ENCODE data around the gene MYOC. TPM values are rescaled to one million over a fixed set of nuclear protein-coding genes. Genes with fewer than 3 reads are reported as not detected.
"Not testable (repeated sequence)": the region's sequence is repeated elsewhere in the genome, so short reads cannot be mapped to it uniquely, and the experiment has no call there.

The MYOC gene
- total RNA-seq, 3 donors from 2014 or later (not counting 1 experiment from before 2014, with no cell fraction given) = not detected

GRCh38 chr1:171610385-171610784 is 42.1 kb downstream of the MYOC start:
- H3K27ac Mint-ChIP-seq = no peak overlapping the region
- H3K36me3 ChIP-seq (ENCODE audit: control insufficient read depth, insufficient read depth, low read length) = no peaks in the 10 kb centered on the region
- H3K9me3 ChIP-seq (ENCODE audit: control insufficient read depth, insufficient read depth, low read length) = no peaks in the 10 kb centered on the region
- no peaks in the 10 kb centered on the region for H3K27me3 ChIP-seq (ENCODE audit: control insufficient read depth, insufficient read depth, low read length)
- no peaks in the 10 kb centered on the region for H3K27me3 Mint-ChIP-seq (ENCODE audit: low read depth in 2 of 2)
- TF ChIP-seq, protein P1, sequence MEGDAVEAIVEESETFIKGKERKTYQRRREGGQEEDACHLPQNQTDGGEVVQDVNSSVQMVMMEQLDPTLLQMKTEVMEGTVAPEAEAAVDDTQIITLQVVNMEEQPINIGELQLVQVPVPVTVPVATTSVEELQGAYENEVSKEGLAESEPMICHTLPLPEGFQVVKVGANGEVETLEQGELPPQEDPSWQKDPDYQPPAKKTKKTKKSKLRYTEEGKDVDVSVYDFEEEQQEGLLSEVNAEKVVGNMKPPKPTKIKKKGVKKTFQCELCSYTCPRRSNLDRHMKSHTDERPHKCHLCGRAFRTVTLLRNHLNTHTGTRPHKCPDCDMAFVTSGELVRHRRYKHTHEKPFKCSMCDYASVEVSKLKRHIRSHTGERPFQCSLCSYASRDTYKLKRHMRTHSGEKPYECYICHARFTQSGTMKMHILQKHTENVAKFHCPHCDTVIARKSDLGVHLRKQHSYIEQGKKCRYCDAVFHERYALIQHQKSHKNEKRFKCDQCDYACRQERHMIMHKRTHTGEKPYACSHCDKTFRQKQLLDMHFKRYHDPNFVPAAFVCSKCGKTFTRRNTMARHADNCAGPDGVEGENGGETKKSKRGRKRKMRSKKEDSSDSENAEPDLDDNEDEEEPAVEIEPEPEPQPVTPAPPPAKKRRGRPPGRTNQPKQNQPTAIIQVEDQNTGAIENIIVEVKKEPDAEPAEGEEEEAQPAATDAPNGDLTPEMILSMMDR (IDR thresholded peaks at IDR 0.05) = no peak
- WGBS (ENCODE audit: insufficient coverage) = 80% methylated on average over 2 of the region's 2 CpGs
- DNase-seq (no peak), ATAC-seq (no peak)
- H3K9me3 Mint-ChIP-seq = no peaks in the 10 kb centered on the region
- no peaks in the 10 kb centered on the region for H3K4me1 ChIP-seq (ENCODE audit: control insufficient read depth, insufficient read depth, low read length)
- H3K4me3 ChIP-seq (ENCODE audit: low read length) = no peak overlapping the region
- H3K4me3 Mint-ChIP-seq = no peak overlapping the region
- H3K4me1 Mint-ChIP-seq = no peaks in the 10 kb centered on the region
- intact Hi-C loops (cut with micrococcal nuclease) = no loop called here
- H3K27ac ChIP-seq (ENCODE audit: low read length) = no peak overlapping the region
- no peaks in the 10 kb centered on the region for H3K36me3 Mint-ChIP-seq

DNA sequence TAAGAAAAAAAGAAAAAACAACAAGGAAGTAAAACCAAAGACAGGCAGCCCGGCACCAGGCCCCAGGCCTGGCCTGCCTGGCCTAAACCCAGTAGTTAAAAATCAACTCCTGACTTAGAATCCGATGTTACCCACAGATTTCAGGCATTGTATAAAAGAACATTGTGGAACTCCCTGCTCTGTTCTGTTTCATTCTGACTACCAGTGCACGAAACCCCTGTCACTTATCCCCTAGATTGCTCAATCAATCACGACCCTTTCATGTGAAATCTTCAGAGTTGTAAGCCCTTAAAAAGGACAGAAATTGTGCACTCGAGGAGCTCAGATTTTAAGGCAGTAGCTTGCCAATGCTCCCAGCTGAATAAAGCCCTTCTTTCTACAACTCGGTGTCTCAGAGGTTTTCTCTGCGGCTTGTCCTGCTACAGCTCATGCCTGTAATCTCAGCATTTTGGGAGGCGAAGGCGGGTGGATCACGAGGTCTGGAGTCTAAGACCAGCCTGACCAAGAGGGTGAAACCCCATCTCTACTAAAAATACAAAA is 46.0 kb downstream of the MYOC start:
- no peak for ATAC-seq
- Mint-ChIP-seq H3K27ac (no peak overlapping the region), H3K9me3 (no peaks in the 10 kb centered on the region), H3K27me3 (ENCODE audit: low read depth in 2 of 2) (no peaks in the 10 kb centered on the region), H3K4me3 (no peak overlapping the region), H3K4me1 (peaks cover 0 to under 1% of the 10 kb centered on the region in 2 donors), H3K36me3 (no peaks in the 10 kb centered on the region)
- intact Hi-C loops (cut with micrococcal nuclease) = no loop called here
- 86% methylated on average over 7 of the region's 10 CpGs for WGBS (ENCODE audit: insufficient coverage)
- Histone ChIP-seq H3K27me3 (ENCODE audit: control insufficient read depth, insufficient read depth, low read length) (no peaks in the 10 kb centered on the region), H3K9me3 (ENCODE audit: control insufficient read depth, insufficient read depth, low read length) (no peaks in the 10 kb centered on the region), H3K4me3 (ENCODE audit: low read length) (no peak overlapping the region), H3K4me1 (ENCODE audit: control insufficient read depth, insufficient read depth, low read length) (no peaks in the 10 kb centered on the region), H3K36me3 (ENCODE audit: control insufficient read depth, insufficient read depth, low read length) (no peaks in the 10 kb centered on the region), H3K27ac (ENCODE audit: low read length) (no peak overlapping the region)
- no peak for DNase-seq
- TF ChIP-seq, protein P1 (IDR thresholded peaks at IDR 0.05) = no peak

GRCh38 chr1:171603042-171603441 is 49.4 kb downstream of the MYOC start:
- 96% methylated on average over 5 of the region's 6 CpGs for WGBS (ENCODE audit: insufficient coverage)
- H3K27ac Mint-ChIP-seq; H3K27ac ChIP-seq (ENCODE audit: low read length); H3K27me3 ChIP-seq (ENCODE audit: control insufficient read depth, insufficient read depth, low read length); H3K9me3 ChIP-seq (ENCODE audit: control insufficient read depth, insufficient read depth, low read length); H3K4me3 Mint-ChIP-seq; H3K36me3 ChIP-seq (ENCODE audit: control insufficient read depth, insufficient read depth, low read length); H3K27me3 Mint-ChIP-seq (ENCODE audit: low read depth in 2 of 2); H3K36me3 Mint-ChIP-seq; H3K4me1 ChIP-seq (ENCODE audit: control insufficient read depth, insufficient read depth, low read length); ATAC-seq; H3K4me3 ChIP-seq (ENCODE audit: low read length); intact Hi-C loops (cut with micrococcal nuclease); H3K4me1 Mint-ChIP-seq; DNase-seq; H3K9me3 Mint-ChIP-seq: not testable (repeated sequence)

- no peaks in the 10 kb centered on the region for H3K4me1 ChIP-seq (ENCODE audit: control insufficient read depth, insufficient read depth, low read length)
- 96% methylated on average over 13 of the region's 13 CpGs for WGBS (ENCODE audit: insufficient coverage)
- no peak overlapping the region for H3K27ac ChIP-seq (ENCODE audit: low read length)
These were observed 51.6 kb downstream of the MYOC start for GRCh38 chr1:171600862-171601261.

GRCh38 chr1:171600310-171600709 is 52.2 kb downstream of the MYOC start:
- H3K27me3 ChIP-seq (ENCODE audit: control insufficient read depth, insufficient read depth, low read length); H3K36me3 ChIP-seq (ENCODE audit: control insufficient read depth, insufficient read depth, low read length); H3K9me3 ChIP-seq (ENCODE audit: control insufficient read depth, insufficient read depth, low read length); H3K27ac ChIP-seq (ENCODE audit: low read length); H3K9me3 Mint-ChIP-seq; DNase-seq; intact Hi-C loops (cut with micrococcal nuclease); H3K36me3 Mint-ChIP-seq; ATAC-seq; H3K4me3 ChIP-seq (ENCODE audit: low read length); H3K4me3 Mint-ChIP-seq; H3K27me3 Mint-ChIP-seq (ENCODE audit: low read depth in 2 of 2); H3K27ac Mint-ChIP-seq; H3K4me1 ChIP-seq (ENCODE audit: control insufficient read depth, insufficient read depth, low read length): not testable (repeated sequence)
- WGBS (ENCODE audit: insufficient coverage) = 96% methylated on average over 2 of the region's 2 CpGs
- H3K4me1 Mint-ChIP-seq = peaks cover 6 to 15% of the 10 kb centered on the region in 2 donors

More at GRCh38 chr1:171600862-171601261, 51.6 kb downstream of the MYOC start:
- Mint-ChIP-seq H3K4me1 (peaks cover 6 to 15% of the 10 kb centered on the region in 2 donors), H3K27me3 (ENCODE audit: low read depth in 2 of 2) (no peaks in the 10 kb centered on the region), H3K9me3 (no peaks in the 10 kb centered on the region), H3K36me3 (no peaks in the 10 kb centered on the region), H3K27ac (no peak overlapping the region), H3K4me3 (no peak overlapping the region)
- intact Hi-C loops (cut with micrococcal nuclease) = no loop called here
- no peak for DNase-seq
- no peaks in the 10 kb centered on the region for H3K9me3 ChIP-seq (ENCODE audit: control insufficient read depth, insufficient read depth, low read length)
- no peak for ATAC-seq
- TF ChIP-seq, protein P1 (IDR thresholded peaks at IDR 0.05) = no peak
- H3K36me3 ChIP-seq (ENCODE audit: control insufficient read depth, insufficient read depth, low read length) = no peaks in the 10 kb centered on the region
- no peaks in the 10 kb centered on the region for H3K27me3 ChIP-seq (ENCODE audit: control insufficient read depth, insufficient read depth, low read length)
- H3K4me3 ChIP-seq (ENCODE audit: low read length) = no peak overlapping the region
